Measurements from ENCODE around the gene RNF39.

DNA sequence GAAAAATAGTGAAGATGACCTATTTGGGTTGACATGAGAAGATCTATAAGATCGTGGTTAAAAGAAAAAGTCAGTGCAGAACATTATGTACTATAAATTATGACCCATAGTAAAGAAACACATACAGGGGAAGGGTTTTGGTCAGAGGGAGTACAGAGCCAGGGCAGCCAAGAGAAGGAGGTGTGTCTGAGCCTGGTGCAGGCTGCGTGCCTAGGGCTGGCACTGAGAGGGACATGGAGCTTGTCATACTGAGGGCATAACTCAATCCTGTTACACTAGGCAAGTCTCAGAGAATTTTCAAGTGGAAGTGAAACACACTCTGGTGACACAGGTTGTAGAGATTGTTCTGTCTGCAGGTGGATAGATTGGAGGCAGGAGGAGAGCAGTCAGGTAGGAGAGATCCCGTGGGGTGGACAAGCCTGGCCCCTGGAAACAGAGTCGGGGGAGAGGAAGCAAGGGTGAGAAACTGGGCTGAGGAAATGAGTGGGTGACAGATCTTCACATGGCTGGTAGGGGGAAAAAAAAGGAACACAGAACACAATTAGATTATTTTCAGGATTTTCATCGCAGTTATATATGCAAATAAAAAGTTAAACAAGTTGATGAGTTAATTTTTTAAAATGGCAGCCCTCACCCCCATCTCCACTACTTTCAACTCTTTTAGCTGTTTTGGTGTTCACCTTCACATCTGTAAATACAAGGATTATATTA, 18.5 kb upstream of the RNF39 start:
- TF ChIP-seq ARNTL (CRISPR knock-in tag; IDR thresholded peaks at IDR 0.05; ENCODE audit: borderline replicate concordance, low read depth): no peak
- TF ChIP-seq RARB (CRISPR knock-in tag; IDR thresholded peaks at IDR 0.05): no peak
- no peak for TF ChIP-seq PATZ1 (CRISPR knock-in tag; IDR thresholded peaks at IDR 0.05; ENCODE audit: borderline replicate concordance)
- no peak for TF ChIP-seq CSRNP3 (CRISPR knock-in tag; IDR thresholded peaks at IDR 0.05)
